HK-2 (cell line): Measurements from ENCODE around the gene TAGAP.
A peak's percentile ranks its signal among the peaks of the same experiment; 100 is the strongest.
"Not testable (repeated sequence)": the region's sequence is repeated elsewhere in the genome, so short reads cannot be mapped to it uniquely, and the experiment has no call there.

Source experiments
- DNase-seq: peaks from one replicate; pipeline ENCODE4 v3.0.0-alpha.2; 2018; ENCODE audit not compliant: unreplicated experiment

TAGAP gene

DNA sequence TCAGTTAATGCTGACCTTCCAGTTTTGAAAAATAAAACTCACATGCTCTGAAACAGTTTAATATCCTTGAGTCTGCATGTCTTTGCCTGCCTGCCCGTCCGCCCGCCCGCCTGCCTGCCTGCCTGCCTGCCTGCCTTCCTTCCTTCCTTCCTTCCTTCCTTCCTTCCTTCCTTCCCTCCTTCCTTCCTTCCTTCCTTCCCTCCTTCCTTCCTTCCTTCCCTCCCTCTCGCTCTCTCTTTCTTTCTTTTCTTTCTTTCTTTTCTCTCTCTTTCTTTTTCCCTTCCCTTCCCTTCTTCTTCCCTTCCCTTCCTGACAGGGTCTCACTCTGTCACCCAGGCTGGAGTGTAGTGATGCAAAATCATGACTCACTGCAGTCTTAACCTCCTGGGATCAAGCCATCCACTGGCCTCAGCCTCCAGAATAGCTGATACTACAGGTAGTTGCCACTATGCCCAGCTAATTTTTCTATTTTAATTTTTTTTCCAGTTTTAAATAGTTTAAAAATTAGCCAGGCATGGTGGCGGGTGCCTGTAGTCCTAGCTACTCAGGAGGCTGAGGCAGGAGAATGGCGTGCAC, 34.7 kb downstream of the TAGAP start:
- DNase-seq: not testable (repeated sequence)

GRCh38 chr6:159008656-159009288, 36.0 kb downstream of the TAGAP start:
- DNase-seq: no peak

GRCh38 chr6:159007510-159007909, 37.3 kb downstream of the TAGAP start:
- DNase-seq: no peak

DNA sequence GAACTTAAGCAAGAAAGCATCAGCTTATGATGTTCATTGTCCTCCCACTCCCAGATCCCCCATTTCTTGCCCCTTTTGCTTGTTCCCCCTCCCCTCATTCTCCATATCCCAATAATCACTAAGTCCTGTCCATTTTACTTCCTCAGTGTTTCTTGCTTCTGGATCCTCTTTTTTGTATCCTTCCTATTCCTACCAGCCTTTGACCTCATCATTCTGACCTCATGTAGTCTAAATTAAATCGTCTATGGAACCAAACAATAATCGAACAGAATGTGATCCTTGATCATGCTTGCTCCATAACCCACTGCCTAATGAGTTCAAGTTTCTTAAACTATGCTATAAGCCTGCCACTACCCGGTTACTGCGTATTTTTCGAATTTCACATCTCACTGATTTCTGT, 39.4 kb downstream of the TAGAP start:
- DNase-seq: no peak

DNA sequence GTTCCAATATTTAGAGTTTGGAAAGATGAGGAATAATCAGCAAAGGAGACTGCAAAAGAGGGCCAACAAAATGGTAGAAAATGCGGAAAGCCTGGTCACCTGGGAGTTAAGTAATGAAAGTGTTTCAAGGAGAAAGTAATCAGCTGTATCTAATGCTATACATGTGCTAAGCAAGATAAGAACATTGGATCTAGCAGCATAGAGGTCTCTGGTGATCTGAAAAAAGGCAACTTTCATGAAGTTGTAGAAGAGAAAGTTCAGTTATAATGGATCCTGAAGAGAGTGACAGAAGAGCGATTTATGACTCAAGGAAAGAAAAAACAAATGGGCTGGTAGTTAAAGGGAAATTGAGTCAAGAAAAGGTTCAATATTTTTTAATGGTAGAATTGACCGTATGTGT, 40.2 kb downstream of the TAGAP start:
- no peak for DNase-seq

DNA sequence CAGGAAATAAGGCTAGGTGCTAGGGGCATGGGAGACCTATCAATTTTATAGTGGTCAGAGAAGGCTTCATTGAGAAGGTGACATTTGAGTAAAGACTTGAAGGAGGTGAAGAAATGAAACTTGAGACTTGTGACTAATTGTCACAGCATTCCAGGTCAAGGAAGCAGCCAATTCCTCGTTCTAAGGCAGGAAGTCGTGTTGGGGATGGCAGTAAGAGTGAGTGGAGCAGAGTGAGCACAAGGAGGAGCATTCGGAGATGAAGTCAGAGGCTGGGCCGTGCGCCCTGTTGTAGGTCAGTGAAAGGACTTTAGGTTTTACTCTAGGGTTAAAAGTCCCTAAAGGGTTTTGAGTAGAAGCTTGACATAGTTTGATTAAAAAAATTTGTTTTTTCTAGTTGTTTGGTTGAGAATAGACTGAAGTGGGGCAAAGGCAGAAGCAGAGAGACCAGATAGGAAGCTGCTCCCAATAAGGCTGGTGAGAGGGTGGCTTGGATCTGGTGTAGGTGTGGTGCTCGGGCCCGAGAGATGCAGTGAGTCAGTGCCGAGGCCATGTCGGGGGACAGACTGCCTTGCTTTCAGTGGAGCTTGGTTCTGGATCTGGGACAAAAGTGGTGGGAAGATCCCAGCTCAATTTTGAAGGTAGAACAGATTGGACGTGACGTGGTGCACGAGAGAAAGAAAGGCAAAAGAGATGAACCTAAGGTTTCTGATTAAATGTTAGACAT, 42.2 kb downstream of the TAGAP start:
- peak; percentile 68 for DNase-seq

DNA sequence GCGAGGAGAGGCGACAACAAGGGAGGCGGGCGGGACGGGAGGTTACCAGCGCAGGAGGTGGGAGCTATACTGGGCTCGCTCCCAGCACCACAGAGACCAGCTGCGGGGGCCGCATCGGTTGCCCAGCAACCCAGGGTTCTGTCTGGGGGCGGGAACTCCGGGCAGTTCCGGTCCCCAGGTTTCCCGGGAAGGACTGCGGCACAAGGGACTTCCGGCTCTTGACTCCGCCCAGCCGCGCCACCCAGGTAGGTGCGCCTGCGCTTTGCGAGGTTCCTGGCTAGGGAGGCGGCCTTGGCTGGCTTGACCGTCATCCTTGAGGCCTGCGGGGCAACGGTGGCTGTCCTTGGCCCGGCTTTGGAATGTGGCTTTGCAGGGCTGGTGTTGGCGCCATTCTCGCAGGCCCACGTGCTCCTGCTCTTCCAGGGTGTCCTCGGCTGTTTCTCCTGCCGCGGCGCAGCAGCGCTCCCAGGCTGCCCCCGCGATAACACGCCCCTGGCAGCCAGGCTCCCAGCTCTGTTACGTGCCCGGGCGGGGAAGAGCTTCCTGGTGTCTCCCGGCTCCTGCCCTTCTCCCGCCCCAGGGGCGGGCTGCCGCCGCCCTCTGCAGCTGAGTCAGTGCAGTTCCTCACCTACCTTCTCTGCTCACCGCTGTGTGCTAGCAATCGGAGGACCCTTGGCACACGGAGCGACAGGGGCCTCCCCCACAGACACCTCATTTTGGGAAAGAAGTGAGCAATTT, 45.0 kb downstream of the TAGAP start, which contains the start of gene RSPH3:
Gene RSPH3 (minus strand): TSS at position 537 of the 738 bp plus-strand sequence. CDS start 652 bp downstream, outside the sequence.
- DNase-seq: peak; percentile 96

- DNase-seq: no peak
Measured at GRCh38 chr6:158999154-158999665, 45.6 kb downstream of the TAGAP start.

GRCh38 chr6:158996856-158997255, 47.9 kb downstream of the TAGAP start:
- no peak for DNase-seq

DNA sequence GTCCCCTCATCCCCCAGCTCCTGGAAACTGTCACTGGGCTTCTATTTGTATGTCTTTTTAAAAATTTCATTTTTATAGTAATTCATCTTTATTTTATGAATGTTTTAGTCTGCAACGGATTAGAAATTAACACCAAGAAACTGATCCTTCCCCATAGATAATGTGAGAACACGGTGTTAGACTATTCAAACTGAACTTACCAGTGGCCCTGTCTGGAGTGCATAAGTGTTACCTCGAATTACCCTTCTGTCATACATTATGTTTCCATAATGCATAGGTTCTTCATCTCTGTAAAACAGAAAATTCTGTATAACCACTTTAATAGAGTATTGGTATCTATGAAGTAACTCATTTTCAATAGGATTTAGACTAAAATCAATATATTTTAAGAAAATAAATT, 51.2 kb downstream of the TAGAP start:
- DNase-seq: no peak

DNA sequence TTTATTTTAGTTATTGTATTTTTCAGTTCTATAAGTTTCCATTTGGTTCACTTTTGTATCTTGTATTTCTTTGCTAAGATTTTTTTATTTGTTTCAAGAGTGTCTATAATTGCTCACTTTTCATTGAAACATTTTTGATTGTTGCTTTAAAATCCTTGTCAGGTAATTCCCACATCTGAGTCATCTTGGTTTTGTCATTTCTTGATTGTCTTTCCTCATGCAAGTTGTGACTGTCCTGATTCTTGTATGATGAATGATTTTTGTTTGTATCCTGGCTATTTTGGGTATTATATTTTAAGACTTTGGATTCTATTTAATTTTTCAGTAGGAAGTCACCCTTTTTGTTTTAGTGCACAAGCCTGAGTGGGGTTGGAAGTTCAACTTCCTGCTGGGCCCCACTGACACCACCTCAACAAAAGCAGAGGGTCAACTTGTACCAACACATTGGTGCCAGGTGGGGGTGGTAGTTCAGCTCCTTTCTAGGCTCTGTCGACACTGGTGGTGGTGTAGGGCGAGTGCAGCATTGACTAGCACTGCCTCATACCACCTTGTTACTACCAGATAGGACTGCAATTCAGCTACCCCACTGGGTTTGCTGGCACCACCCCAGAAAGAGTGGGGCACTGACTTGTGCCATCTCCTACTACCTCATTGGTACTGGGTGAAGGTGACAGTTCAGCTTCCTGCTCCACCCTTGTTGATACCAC, 53.6 kb downstream of the TAGAP start:
- no peak for DNase-seq

DNA sequence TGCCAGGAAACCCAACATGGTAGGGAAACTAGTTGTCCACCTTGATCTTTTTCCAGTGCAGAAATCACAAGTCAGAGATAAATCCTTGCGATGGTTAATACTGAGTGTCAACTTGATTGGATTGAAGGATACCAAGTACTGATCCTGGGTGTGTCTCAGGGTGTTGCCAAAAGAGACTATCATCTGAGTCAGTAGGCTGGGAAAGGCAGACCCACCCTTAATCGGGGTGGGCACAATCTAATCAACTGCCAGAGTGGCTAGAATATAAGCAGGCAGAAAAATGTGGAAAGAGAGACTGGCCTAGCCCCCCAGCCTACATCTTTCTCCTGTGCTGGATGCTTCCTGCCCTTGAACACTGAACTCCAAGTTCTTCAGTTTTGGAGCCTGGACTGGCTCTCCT, 55.1 kb downstream of the TAGAP start:
- not testable (repeated sequence) for DNase-seq

- no peak for DNase-seq
Measured at GRCh38 chr6:158988477-158988876, 56.3 kb downstream of the TAGAP start.

DNA sequence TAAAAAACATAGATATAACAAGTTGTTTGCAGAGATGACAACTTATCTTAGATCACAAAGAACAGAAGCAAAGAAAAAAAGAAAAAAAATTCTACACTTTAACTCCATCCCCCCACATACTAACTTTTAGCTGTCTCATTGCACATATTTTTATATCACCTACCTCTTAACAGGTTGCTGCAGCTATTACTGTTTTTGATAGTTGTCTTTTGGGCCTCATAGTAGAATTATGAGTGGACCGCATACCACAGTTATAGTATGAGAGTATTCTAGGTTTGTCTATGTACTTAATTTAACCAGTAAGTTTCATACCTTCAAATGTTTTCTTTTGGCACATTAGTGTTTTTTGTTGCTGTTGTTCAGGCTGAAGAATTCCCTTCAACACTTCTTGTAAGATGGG, 57.1 kb downstream of the TAGAP start:
- no peak for DNase-seq
